NCI-H524 (cell line): Measurements from ENCODE around the gene IFI44.

Source experiments
- DNase-seq, 2 experiments: peaks; one replicate each; lab custom pipeline; 2025; lab: John Stamatoyannopoulos, UW

Gene IFI44

DNA sequence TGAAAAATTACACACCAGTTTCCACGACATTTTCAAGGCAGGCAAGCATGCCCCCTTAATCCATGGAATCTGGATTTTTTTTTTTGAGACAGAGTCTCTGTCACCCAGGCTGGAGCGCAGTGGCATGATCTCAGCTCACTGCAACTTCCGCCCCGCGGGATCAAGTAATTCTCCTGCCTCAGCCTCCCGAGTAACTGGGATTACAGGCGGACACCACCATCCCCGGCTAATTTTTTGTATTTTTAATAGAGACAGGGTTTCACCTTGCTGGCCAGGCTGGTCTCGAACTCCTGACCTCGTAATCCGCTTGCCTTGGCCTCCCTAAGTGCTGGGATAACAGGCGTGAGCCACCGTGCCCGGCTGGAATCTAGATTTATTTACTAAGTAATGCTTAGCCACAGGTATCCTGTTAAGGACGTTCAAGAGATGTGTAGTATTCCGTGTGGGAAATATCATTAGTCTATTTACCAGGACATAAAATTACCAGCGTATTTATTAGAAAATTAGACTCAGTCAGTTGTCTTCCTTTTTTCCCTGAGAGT is 2.5 kb downstream of the IFI44 start:
- no peak for DNase-seq

DNA sequence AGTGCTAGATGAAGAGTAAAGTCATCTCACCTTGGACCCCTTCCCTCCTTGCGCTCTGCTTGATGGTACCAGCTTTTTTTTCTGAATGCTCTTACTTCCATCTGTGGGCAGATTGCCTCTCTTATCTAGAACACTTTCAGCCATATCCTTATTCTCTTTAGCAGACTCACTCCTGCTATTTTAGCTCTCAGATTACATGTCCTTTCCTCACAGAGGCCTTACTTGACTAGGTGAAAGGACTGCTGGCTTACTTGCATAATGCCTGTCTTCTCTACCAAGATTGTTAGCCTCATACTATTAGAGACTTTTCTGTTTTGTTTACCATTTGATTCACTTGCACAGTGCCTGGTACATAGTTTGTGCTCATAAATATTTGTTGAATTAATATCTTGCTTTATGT is 9.3 kb downstream of the IFI44 start:
- DNase-seq, result no peak

DNA sequence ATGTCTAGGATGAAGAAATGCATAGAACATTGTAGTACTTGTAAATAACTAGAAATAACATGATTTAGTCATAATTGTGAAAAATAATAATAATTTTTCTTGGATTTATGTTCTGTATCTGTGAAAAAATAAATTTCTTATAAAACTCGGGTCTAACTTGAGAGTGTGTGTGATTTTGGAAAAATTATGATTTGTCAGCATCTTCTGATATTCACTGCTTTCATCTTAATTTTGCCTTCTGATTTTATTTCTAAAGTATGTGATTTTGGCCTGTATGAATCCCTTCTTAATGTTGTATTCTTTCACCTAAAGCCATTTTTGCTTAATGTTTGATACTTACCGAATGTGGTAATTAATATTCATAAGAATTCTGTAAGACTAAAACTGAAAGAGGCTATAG is 14.3 kb downstream of the IFI44 start:
- no peak for DNase-seq

DNA sequence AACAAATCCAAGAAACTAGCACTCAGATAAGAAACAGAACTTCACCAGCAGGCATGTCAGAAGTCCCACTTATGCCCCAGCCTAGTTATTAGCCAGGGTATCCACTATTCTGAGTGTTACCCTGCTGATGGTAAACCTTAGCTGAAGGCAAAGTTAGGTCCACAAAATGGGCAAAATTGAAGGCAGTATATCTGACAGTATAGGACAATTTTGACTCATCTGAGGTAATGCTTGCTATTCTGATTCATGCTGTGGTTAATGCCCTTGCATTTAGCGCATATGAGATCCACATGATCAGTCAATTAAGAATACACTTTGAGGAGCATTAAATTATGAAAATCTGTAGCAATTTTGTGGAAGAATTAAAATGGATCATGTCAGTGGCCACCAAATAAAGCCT is 15.1 kb downstream of the IFI44 start:
- no peak for DNase-seq

DNA sequence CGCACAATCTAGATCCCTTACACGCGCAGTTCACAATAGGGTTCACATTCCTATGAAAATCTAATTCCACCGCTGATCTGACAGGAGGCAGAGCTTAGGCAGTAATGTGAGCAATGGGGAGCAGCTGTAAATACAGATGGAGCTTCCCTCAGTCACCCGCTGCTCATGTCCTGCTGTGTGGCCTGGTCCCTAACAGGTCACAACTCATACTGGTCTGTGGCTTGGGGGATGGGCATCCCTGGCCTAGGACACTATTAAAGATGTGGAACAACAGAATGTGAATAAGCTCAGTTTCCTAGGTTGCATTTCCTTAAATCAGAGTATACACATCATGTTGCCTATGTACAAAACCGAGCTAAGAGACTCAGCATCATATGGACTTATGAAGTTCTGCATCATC is 16.2 kb downstream of the IFI44 start:
- DNase-seq, result peak in 1 of 2 experiments; percentile 3

DNA sequence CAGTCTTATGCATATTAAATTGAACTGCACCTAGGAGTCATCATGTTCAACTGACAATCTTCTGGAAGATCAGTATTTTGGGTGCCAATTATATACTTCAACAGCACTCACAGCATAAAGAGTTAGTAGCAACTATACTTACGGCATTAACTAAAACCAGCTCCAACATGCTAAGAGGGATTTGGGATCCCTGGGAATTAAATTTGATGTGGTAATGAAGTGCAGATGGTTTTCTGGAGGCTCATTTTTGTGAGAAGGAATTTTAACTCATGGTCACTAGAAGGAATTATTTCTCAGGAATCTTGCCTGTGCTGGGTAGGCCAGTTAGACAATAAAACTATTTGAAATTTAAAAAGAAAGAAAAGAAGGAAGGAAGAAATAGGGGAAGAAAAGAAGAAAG is 18.3 kb downstream of the IFI44 start:
- DNase-seq, result peak; percentile 80 to 93

DNA sequence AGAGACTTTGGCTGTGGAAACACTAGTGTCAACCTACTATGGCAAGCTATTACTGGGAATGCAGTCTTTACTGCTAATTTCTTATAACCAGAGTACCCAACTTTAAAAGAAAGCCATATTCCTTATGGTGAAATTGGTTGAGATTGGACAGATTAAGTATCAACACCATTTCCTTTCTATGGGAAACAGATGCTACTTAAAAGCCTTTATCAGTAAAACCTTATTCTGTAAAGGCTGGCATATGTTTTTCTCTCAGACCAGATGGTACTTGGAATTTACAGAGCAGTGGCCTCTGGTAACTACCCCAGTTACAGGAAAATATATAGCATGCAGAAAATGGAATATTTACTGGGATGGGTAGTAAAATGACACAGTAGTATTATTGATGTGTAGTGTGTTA is 18.8 kb downstream of the IFI44 start:
- peak; percentile 45 to 91 for DNase-seq

DNA sequence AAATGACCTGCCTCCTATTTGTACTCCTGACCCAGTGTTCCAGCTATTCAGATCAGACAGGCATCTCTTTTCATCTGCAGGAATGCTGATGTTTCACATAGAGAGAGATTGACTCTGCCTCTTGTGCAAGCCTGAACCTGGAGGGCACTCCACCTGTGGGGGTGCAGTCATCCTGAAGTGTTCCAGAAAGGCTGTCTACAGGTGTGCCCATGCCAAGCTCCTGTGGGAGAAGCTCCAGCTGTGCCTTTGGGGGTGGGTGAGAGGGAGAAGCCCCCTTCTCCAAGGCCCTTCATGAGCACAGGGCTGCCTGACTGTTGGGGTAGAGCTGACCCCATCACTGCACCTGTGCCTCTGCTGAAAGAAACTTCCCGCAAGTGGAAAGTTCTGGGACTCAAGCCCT is 22.8 kb downstream of the IFI44 start:
- DNase-seq, result no peak

DNA sequence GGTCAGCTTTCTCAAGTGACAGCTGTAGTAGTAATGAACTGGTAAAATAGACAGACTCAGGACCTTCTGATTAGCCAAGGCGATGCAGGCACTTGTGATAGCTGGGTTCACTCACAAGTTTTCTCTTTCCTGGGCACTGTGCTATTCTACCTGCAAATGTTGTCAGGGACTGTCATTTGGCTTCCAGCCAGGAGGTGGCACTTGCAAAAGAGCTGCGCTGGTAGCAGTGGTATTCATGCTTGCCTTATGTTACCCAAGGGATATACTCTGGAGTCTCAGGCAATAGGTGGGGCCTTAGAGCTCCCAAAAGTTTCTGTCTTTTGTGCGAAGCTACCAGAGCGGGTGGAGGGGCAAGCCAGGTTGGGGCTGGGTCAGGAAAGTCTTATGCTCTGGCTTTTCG is 23.5 kb downstream of the IFI44 start:
- DNase-seq, result peak; percentile 10 to 58

DNA sequence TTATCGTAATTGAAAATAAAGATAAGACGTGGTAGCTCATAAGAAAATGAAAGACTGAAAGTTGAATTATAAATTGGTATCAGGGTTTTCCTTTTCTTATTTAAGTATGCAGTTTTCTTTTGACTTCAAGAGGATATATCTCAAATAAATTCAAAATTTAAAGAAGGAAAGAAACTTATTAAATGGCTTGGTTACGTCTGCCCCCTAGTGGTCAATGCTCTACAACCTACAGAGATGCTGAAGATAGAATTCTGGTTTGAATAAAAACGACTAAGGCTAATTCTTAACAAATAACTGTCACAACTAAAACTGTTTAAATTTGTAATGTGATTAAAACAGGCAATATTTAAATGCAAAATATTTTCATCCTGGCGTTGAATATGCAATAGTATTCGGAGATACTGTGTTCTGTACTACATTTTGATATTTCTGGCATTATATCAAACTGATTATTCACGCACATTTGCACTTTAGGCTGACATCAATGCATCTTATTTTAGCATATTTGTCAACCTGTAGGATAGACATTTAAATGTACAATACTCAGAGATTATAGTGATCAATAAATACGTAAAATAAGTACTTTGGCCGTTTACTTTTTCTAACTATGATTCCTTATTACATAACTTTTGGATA is 26.8 kb downstream of the IFI44 start:
- peak in 1 of 2 experiments; percentile 41 for DNase-seq

DNA sequence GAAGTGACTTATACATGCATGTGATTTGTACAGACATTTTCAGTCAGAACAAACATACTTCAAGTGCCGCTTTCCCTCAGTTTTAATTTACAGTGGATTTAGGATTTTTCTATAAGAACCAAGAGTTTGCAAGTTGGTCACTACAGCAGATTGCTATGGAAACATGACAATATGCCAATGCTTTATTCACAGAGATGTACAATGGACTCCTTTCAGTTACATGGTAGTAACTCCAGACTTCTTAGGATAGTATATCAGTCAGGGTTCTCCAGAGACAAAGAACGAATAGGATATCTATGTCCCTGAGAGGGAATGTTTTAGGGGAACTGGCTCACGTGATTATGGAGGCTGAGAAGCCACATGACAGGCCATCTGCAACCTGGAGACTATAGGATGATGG is 27.4 kb downstream of the IFI44 start:
- DNase-seq, result no peak

DNA sequence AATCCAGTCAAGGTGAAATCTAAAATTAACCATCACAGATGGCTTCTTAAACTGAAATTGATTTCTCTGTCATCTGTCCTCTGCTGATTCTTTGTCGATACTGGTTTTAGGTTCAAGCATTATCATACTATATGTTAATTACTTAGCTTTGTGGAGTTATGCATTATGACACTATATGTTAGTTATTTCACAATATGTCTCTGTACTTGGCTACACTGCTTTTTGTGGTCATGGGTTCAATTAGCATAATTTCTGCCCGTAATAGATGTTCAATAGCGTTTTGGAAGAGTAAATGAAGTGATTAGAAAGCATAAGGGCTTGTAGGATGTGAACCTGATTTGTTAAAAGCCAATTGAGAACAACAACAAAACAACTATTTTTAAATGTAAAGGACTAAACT is 28.2 kb downstream of the IFI44 start:
- DNase-seq, result no peak

DNA sequence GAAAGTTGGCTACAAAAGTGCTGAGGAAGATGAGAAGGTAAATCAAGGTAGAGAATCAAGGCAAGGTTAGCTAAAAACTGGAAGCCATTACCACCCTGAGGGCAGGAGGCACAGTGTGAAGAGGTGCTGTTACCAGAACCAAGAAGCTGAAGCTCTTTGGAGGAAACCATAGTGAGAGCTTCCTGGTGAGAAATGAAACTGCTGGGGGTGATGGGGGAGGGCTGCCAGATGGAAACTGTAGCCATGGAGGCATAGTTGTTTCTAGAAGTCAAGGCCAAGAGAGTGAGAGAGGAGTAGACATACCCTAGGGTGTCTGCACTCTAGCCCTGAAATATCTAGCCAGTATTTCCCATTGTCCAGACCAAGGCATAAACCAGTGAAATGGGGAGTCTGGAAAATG is 28.7 kb downstream of the IFI44 start:
- no peak for DNase-seq

DNA sequence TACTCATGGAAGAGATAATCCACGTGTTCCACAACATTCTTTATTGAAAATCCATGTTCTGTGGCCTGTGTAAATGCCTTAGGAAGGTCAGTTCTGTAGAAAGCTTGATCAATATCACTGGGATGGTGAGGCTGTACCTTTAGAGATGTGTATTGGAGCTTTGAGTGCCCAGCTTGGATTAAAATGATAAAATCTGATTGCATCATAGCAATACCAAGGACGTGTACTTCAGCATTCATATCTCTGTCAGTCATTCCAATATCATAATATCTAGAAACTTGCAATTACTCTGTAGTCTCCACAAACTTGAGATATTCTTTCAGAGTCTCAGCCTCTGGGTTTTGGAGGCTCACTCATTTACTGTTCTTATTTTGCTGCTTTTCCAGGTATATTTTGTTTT is 31.6 kb downstream of the IFI44 start:
- DNase-seq, result no peak

DNA sequence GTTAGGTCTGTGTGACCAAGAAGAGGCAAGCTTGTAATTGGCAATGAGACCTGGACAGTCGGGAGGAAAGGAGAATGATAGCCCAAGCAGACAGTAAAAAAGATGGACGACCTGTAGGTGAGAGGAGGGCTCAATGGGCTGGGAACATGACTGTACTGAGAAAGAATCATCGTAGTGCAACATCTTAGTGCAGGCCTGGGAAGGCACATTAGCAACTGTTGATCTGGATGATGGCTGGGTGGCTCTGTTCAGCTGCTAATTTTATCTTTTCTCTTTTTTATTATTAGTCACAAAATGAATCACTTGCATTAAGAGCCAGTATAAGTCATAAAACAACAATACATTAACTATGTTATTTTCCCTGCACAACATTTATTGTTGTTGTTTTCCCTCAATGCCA is 32.9 kb downstream of the IFI44 start:
- DNase-seq, result no peak

DNA sequence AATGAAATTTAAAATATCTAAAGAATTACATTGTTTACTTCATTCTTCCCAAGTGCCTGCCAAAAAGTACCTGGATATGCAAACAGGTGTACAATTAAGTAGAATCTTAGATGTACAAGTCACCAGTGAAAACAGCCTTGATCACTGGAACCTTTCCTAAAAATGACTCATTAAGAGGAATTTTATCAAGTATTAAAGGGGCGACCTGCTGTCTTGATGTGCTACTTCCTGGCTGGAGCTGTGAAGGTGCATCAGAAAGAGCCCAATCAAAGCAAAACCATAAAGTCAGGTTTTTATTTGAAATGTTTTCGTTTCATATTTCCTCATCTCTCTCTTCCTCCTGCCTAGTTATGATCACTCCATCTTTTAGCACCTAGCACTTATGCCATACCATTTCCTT is 33.4 kb downstream of the IFI44 start:
- DNase-seq, result no peak

DNA sequence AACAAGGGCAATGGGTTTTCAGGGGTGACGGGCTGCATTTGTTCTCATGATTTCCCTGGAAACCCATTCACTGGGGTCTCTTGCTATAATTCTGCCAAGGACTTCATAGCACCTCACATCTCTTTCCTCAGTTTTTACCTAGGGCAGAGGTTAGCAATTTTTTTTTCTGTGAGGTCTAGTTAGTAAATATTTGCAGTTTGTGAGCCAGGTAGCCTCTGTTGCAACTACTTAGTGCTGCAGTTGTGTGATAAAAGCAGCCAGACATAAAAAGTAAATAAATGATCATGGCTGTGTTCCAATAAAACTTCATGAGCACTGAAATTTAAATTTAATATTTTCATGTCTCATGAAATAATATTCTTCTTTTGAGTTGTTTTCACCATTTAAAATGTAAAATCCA is 37.7 kb downstream of the IFI44 start:
- no peak for DNase-seq

DNA sequence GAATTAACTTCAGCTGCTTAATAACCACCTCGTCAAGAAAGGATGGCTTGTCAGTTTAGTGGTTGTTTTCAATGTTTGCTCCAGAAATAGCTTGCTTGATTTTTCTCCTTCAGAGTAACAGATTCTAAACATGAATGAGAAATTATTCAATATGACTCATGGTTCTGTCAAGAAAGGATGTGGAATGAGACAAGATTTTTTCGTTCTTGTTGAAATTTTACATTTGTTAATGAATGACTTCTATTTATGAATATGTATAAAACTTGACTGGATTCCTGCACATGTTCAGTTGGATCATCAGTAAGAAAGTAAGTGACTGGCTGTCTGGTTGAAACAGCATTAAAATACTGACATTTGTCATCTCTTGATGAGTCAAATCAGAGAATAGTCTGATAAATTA is 38.3 kb downstream of the IFI44 start:
- DNase-seq, result no peak

DNA sequence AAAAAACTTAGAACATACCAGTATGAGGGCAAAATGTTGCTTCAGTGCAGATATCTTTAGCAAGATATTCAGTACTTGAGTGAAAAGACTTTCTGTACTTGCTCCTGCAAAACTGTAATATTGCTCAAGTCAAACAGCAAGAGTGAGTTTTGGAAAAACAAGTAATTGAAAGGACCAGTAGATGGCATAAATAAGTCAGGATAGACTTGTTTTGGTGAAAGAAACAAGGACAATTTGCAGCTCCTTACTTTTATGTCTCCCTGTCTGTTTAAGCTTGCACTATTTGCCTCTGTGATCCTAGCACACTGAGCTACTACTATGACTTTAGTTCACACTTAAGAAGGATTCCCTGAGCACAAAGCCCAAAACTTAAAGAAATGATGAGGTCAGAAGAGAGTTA is 39.1 kb downstream of the IFI44 start:
- DNase-seq, result peak in 1 of 2 experiments; percentile 22

DNA sequence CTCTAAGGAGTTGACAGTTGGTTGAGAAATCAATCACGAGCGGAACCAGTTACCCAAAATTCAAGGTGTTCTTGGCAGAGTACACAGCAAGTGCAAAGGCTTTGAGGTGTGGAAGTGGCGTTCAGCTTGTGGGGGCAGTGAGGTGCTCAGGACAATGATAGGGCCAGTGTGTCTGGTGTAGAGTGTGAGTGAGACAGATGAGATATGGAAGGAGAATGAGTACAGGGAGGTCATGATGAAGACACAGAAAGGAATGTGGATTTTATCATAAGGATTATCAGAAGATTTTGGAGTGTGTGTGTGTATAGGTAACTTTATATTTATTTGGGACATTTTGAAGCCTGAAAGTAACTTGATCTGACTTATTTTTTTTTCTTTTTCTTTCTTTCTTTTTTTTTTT is 40.9 kb downstream of the IFI44 start:
- DNase-seq, result no peak

DNA sequence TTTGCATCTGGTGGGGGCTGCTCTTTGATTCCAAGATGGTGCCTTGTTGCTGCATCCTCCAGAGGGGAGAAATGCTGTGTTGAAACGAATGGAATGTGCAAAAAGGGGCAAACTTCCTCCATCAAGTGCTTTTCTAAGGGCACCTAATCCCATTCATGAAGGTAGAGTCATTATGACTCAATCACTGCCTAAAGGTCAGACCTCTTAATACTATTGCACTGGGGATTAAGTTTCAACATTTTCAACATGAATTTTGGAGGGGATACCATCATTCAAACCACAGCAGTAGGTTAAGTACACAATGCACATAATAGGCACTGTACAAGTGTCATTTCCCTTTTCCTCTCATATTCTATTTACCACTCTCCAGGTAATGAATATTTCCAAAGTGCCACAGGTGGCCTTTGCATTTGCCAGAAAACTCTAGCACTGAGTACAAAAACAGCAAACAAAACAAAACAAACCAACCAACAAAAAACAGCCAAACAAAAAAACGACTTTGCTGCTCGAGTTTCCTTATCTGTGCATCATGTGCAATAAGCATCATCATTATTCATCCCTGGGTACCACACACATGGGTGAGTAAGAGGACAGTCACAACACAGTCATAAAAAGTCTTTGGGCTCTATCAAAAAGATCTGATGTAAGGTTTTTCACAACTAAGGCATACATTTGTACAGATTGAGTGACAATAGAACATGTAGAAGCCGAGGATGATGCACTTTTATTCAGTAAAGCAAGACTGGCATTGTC is 42.5 kb downstream of the IFI44 start:
- no peak for DNase-seq

DNA sequence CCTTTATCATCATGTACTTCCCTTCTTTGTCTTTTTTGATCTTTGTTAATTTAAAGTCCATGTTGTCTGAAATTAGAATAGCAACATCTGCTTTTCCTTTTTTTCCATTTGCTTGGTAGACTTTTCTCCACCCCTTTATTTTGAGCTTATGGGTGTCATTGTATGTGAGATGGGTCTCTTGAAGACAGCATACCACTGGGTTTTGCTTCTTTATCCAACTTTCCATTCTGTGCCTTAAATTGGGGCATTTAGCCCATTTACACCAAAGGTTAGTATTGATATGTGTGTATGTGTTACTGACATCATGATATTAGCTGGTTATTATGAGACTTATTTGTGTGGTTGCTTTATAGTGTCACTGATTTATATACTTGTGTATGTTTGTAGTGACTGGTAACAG is 50.2 kb downstream of the IFI44 start:
- DNase-seq, result no peak

DNA sequence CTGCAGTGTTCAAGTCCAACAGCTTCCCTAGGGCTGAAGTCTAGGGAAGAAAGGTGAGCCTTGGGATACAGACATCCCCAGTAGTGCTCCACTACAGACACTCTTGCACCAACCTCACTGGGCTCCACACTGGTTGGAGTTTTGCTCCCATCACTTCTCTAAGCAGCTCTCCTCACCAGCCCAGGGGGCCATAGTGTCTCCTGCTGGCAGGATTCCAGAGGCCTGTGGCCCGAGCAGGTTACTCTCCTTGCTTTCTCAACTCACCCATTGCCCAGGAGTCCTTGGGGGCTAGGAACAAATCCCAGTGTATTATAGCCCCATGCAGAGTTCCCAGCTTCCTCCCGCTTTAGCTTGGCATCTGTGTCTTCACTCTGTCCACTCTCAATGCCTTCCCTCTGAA is 52.8 kb downstream of the IFI44 start:
- DNase-seq, result no peak

DNA sequence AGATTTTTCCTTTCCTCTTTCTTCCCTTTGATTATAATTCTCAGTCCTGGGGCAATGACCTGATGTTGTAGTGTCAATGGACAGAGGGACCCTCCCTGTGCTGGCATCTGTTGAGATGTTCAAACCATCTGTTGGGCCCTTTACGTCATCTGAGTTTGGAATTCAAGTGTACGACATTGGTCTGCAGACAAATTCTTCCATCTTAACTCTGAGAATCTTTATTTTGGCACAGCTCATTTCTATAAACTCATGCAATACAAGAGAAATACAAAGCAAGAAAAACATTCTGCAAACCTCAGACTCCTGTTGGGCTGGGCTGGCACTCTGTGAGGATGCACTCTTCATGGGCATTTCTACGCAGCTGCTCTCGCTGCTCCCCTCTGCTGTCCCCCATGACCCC is 54.2 kb downstream of the IFI44 start:
- no peak for DNase-seq
